K562 (cell line): Measurements from ENCODE around the gene CES1. TPM values are rescaled to one million over a fixed set of nuclear protein-coding genes. Genes with fewer than 3 reads are reported as not detected.

ENCODE experiments used
- ARHGAP35 ChIP-seq: fragments of 450-650 bp; IDR thresholded peaks from 2 replicates; pipeline ENCODE4 v1.6.1; 2018; ENCODE audit not compliant: partially characterized antibody
- CBX5 ChIP-seq: IDR thresholded peaks from 2 replicates; pipeline ENCODE4 v1.6.1; 2014; ENCODE audit warnings: low read depth, borderline replicate concordance
- SRSF3 ChIP-seq: fragments of 200-400 bp; formaldehyde crosslinking; IDR thresholded peaks from 2 replicates; pipeline ENCODE4 v1.6.1; 2016; ENCODE audit warnings: mild to moderate bottlenecking, low read length, moderate library complexity; ENCODE audit not compliant: insufficient read depth
- SRSF7 ChIP-seq: fragments of 200-400 bp; formaldehyde crosslinking; optimal IDR thresholded peaks from 2 replicates; pipeline ENCODE3; 2017; ENCODE audit warnings: mild to moderate bottlenecking, low read depth, low read length
- ZNF57 ChIP-seq: fragments of 450-650 bp; formaldehyde crosslinking; IDR thresholded peaks from 2 replicates; pipeline ENCODE4 v1.4.0; 2020; ENCODE audit warnings: mild to moderate bottlenecking, moderate library complexity
- ZNF644 ChIP-seq: fragments of 200-800 bp; sonication (Bioruptor generic); IDR thresholded peaks from 2 replicates; pipeline ENCODE4 v1.6.1; 2016; ENCODE audit warnings: low read depth, missing genetic modification characterization, missing compliant biosample characterization
- polyA plus RNA-seq, 8 experiments: library from polyadenylated mRNA; depleted of rRNA in 4 of 8; stranded (reverse) in 5 of 8; unstranded in 3 of 8; fragments of >200 nt; fragmentation: Nextera tagmentation in 2 of 8; fragmentation: Illumina TruSeq in 1 of 8; extraction: Ambion mirVana in 2 of 8; extraction: Trizol in 1 of 8; gene quantifications; 2 replicates each; pipeline versions ENCODE4 v1.2.1 to v1.2.3, GENCODE V29; 2011 to 2014; ENCODE audit warnings: inconsistent platforms in 1 of 8, missing spikeins in 1 of 8
- total RNA-seq, 7 experiments: library from RNA; depleted of rRNA in 6 of 7; stranded (reverse); fragments of >200 nt in 6 of 7; fragmentation: Illumina TruSeq in 2 of 7; extraction: Trizol in 2 of 7; gene quantifications; 2 replicates each; pipeline versions ENCODE4 v1.2.1 to v1.2.3, GENCODE V29; 2011 to 2021; ENCODE audit warnings: low replicate concordance in 1 of 7
- TF ChIP-seq, protein P1 (sequence below): sonication (generic); formaldehyde crosslinking; IDR thresholded peaks from 2 replicates; pipeline ENCODE4 v1.8.1; 2023; ENCODE audit warnings: mild to moderate bottlenecking, missing genetic modification reagents, moderate library complexity
- TF ChIP-seq, protein P2 (sequence below): sonication (generic); formaldehyde crosslinking; IDR thresholded peaks from 2 replicates; pipeline ENCODE4 v1.8.1; 2023; ENCODE audit warnings: mild to moderate bottlenecking, missing genetic modification reagents
- TF ChIP-seq, protein P3 (sequence below): fragments of 250-450 bp; sonication (Bioruptor Pico); IDR thresholded peaks from 2 replicates; pipeline ENCODE4 v1.5.0; 2020; ENCODE audit warnings: mild to moderate bottlenecking, borderline replicate concordance

Gene CES1
- total and polyA plus RNA-seq, 9 of the 15 experiments (the other 6 are each of a cell fraction or from before 2014, with no cell fraction given): 0.10 to 1.2 (median 0.16) TPM; not detected in 3

DNA sequence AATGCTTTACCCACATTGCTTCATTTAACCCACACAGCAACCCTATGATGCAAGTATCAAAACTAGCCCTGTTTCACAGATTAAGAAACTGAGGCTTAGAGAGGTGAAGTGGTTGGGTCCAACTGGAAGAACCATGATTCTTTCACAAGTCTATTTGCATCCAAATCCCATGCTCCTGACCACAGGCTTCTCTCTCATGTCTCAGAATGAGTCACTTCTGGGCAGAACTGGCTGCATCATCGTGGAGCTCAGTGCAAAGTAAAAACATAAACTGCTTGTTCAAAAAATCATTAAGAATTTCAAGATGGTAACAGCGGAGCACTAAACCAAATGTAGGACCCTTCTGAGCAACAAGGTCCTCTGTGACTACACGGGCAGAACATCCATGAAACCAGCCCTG lies 20.2 kb upstream of the CES1 start (continued):
- TF ChIP-seq, protein P1, sequence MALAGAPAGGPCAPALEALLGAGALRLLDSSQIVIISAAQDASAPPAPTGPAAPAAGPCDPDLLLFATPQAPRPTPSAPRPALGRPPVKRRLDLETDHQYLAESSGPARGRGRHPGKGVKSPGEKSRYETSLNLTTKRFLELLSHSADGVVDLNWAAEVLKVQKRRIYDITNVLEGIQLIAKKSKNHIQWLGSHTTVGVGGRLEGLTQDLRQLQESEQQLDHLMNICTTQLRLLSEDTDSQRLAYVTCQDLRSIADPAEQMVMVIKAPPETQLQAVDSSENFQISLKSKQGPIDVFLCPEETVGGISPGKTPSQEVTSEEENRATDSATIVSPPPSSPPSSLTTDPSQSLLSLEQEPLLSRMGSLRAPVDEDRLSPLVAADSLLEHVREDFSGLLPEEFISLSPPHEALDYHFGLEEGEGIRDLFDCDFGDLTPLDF: no peak
- TF ChIP-seq ZNF57 (no peak), SRSF7 (no peak), ZNF644 (tag) (no peak), ARHGAP35 (no peak), SRSF3 (no peak), CBX5 (no peak)
- TF ChIP-seq, protein P2, sequence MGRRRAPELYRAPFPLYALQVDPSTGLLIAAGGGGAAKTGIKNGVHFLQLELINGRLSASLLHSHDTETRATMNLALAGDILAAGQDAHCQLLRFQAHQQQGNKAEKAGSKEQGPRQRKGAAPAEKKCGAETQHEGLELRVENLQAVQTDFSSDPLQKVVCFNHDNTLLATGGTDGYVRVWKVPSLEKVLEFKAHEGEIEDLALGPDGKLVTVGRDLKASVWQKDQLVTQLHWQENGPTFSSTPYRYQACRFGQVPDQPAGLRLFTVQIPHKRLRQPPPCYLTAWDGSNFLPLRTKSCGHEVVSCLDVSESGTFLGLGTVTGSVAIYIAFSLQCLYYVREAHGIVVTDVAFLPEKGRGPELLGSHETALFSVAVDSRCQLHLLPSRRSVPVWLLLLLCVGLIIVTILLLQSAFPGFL (CRISPR knock-in tag): no peak
- TF ChIP-seq, protein P3, sequence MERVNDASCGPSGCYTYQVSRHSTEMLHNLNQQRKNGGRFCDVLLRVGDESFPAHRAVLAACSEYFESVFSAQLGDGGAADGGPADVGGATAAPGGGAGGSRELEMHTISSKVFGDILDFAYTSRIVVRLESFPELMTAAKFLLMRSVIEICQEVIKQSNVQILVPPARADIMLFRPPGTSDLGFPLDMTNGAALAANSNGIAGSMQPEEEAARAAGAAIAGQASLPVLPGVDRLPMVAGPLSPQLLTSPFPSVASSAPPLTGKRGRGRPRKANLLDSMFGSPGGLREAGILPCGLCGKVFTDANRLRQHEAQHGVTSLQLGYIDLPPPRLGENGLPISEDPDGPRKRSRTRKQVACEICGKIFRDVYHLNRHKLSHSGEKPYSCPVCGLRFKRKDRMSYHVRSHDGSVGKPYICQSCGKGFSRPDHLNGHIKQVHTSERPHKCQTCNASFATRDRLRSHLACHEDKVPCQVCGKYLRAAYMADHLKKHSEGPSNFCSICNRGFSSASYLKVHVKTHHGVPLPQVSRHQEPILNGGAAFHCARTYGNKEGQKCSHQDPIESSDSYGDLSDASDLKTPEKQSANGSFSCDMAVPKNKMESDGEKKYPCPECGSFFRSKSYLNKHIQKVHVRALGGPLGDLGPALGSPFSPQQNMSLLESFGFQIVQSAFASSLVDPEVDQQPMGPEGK: no peak
